LNCAP (cell line): ENCODE data around the gene RNLS.

Source experiments
- TF ChIP-seq, protein P1 (sequence below): fragments of 450-650 bp; IDR thresholded peaks from 2 replicates; pipeline ENCODE4 v1.5.1; 2017; ENCODE audit warnings: mild to moderate bottlenecking

The RNLS gene

DNA sequence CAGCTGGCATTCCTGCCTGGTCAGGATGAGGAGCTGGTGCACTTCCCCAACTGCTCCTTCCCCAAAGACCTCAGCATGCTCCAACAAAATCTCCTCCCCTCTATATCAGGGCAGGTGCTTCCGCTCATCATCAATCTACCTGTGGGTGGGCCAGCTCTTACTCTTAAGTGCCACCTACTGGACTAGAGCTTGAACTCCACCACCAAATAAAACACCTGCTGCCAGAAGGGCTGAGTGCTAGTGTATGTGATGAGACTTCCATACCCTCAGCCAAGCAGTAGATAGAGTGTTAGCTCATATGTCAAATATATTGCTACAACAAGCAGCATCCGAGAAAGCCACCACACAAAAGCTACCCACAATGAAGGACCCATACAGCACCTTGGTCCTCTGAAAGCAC is 264.3 kb downstream of the RNLS start:
- TF ChIP-seq, protein P1, sequence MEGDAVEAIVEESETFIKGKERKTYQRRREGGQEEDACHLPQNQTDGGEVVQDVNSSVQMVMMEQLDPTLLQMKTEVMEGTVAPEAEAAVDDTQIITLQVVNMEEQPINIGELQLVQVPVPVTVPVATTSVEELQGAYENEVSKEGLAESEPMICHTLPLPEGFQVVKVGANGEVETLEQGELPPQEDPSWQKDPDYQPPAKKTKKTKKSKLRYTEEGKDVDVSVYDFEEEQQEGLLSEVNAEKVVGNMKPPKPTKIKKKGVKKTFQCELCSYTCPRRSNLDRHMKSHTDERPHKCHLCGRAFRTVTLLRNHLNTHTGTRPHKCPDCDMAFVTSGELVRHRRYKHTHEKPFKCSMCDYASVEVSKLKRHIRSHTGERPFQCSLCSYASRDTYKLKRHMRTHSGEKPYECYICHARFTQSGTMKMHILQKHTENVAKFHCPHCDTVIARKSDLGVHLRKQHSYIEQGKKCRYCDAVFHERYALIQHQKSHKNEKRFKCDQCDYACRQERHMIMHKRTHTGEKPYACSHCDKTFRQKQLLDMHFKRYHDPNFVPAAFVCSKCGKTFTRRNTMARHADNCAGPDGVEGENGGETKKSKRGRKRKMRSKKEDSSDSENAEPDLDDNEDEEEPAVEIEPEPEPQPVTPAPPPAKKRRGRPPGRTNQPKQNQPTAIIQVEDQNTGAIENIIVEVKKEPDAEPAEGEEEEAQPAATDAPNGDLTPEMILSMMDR = no peak

DNA sequence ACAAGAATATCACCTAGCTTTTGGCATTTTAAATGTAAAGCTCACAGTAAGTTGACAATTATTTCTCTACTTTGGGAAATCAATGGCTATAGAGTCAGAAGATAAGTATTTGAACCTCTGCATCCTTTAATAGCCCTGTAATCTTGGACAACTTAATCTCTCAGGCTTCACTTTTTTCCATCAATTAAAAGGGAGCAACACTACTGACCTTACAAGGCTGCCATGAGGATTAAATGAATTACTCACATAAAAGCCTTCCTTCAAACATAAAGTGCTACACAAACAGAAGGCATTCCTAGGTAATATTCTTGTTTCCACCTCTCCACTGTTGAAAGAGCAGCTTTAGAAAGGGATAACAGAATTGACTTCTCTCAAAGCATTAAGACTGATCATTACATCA is 266.0 kb downstream of the RNLS start:
- TF ChIP-seq, protein P1 = no peak

DNA sequence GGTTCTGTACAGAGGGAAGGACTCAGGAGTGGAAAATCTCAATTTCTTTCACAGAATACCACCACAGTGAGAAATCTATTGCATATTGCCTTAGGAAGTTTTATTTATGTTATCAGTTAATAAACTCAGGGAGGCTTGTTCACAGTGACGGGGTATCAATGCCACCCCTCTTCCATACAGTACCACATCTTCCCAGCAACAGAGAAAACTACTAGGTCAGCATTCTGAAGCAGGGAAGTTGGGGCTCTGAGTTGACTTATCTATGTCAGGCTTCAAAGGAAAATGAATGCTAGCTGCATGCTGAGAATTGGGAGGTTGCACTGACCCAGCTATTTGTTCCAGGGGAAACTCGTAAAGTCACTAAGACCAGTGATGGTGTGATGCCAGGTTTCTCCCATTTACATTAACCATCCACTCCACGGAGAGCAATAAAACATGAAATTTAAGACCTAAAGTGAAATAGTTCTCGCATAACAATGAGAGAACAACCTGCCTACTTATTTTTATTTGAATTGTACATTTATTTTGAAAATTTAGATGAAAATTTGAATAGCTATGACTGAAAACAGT is 266.7 kb downstream of the RNLS start:
- TF ChIP-seq, protein P1 = no peak

DNA sequence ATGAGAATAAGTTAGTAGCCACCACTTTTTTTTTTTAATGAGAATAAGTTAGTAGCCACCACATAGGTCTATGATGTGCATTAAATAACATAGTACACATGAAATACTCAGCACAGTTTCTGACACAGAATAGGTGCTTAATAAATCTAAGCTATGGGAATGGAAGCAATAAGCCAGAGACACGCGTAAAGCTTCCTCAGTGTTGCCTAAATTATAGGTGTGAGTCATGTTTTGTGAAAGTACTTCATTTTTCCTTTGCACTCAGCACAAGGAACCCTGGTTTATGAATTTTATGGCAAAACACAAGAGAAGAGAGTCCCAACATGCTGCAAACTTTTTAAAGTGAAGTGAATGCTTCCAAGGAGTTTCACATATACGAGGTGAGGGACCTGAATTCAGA is 267.4 kb downstream of the RNLS start:
- TF ChIP-seq, protein P1 = no peak

DNA sequence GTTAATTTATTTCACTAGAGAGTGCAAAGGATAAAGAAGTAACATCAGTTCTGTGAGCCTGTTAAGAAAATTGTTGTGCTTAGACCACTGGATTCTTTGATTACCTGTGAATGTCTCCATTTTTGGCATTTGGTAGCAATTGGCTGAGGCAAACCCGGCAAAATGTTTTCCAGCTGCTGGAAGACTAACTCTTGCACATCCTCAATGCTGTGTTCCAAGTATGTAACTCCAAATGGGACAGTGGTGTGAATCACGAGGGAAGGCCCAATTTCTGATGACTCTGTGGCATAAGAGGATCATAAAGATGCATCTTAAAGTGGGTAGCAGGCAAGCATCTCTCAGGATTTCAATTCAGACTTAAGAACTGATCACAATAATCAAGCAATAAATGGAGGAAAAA is 268.8 kb downstream of the RNLS start:
- TF ChIP-seq, protein P1 = no peak

DNA sequence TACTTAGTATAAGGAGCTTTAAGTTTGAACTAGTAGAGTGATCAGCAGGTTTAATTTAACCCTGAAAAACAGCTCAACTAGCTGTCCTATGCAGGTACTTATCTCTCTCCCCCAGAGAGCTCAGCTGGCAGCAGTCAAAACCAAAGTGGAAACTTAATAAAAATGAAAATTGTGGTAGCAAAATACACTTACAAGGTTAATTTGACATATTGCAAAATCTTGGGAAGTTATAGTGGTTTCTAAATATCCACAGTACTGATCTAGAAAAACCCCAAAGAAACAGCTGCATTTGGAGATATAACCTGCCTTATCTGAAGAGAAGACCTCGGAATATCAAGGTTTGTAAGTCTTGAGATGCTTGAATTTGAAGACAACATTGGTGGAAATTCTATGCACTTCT is 269.2 kb downstream of the RNLS start:
- TF ChIP-seq, protein P1 = no peak

DNA sequence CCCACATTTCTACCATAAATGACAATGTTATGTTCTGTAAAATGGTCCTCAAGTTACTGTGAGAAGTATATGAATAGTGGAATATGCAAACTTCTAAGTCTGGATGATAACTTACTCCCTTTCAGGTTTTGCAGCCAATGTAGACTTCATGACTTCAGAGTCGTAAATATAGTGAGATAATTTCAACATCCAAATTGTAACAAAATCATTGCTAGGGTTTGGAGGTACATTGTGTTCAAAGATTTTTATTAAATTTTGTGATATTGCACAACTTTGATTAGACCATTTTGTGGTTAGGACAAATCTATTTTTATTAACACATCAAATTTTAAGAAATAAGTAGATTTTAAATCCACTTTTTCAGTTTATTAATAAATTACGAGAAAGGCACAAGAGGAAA is 270.3 kb downstream of the RNLS start:
- TF ChIP-seq, protein P1 = no peak

DNA sequence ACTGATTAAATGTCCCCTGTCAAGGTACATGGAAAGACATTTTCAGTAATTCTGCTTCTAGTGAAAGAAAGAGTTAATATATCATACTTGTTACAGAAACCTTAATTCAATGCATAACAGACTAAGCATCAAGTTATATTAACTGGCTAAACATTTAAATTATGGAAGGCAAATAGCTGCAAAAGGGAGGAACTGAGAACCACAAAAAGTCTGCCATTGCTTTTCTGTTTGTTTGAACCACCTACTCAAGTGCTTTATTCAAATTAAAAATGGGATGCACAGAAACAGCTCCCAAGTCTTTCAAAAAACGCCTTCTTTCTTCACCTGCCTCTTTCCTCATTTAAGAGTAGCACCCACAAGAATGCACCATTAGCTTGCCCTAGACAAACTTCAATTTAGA is 271.9 kb downstream of the RNLS start:
- TF ChIP-seq, protein P1 = no peak
